Measurements from ENCODE around the gene GPR158. TPM values are rescaled to one million over a fixed set of nuclear protein-coding genes. Genes with fewer than 3 reads are reported as not detected.
A peak's percentile ranks its signal among the peaks of the same experiment; 100 is the strongest.

The GPR158 gene
- total RNA-seq (2014; rRNA removed) (not detected in 2 replicates), Bru-seq, nascent RNA (percentile 7 among the genes with signal in this experiment), BruChase-seq, experiment 1, labeled RNA remaining after a 6-hour chase (percentile 5 among the genes with signal in this experiment), BruChase-seq, experiment 2, labeled RNA remaining after a 2-hour chase (percentile 7 among the genes with signal in this experiment)
- long read RNA-seq, result 0 reads

GRCh38 chr10:25174461-25175230 is at the start of gene GPR158:
Gene GPR158, plus strand, starts transcription at chr10:25175001. Its CDS starts 420 bp downstream, at chr10:25175421.
- ChIA-PET POLR2A (ENCODE audit: unreplicated experiment) (no interaction called here), CTCF (no interaction called here)
- Histone ChIP-seq H3K79me2 (ENCODE audit: low read length) (no peaks in the 10 kb centered on the region), H3K4me3 (ENCODE audit: low read length) (peak within 1 kb of the TSS; percentile 35; the same call in 1 of the 2 replicates), H3K9ac (ENCODE audit: low read length) (no peak within 1 kb of the TSS), H3K27me3 (ENCODE audit: low read length) (peaks cover 43% of the 10 kb centered on the region), H4K20me1 (ENCODE audit: low read length) (no peaks in the 10 kb centered on the region), H3F3A (ENCODE audit: low read length, unreplicated experiment) (no peaks in the 10 kb centered on the region), H3K36me3 (ENCODE audit: low read depth, low read length) (no peaks in the 10 kb centered on the region), H3K9me2 (replicated peaks; ENCODE audit: low read length) (no peaks in the 10 kb centered on the region), H2AFZ (ENCODE audit: low read length) (no peak within 1 kb of the TSS), H3K9me3 (ENCODE audit: low read length) (no peaks in the 10 kb centered on the region), H3K4me2 (ENCODE audit: low read length) (peak within 1 kb of the TSS; percentile 37; the same call in 1 of the 2 replicates), H3K27ac (ENCODE audit: low read length) (no peak within 1 kb of the TSS), H3K4me1 (ENCODE audit: insufficient read depth, low read length) (no peaks in the 10 kb centered on the region)
- DNase-seq (peak; percentile 46), ATAC-seq (peak; percentile 68)
- no TSS peak for BruUV-seq (replicated peaks)
- intact Hi-C loops (cut with micrococcal nuclease), result no loop called here
- TF ChIP-seq EZH2 (IDR thresholded peaks at IDR 0.05; ENCODE audit: low read length, unreplicated experiment), result no peak
- TF ChIP-seq EZH2phosphoT487 (IDR thresholded peaks at IDR 0.05; ENCODE audit: borderline replicate concordance, low read length), result no peak
- TF ChIP-seq CTCF (conservative IDR thresholded peaks at IDR 0.05; ENCODE audit: low read depth, low read length), result no peak

- no peak overlapping the region for H3K9ac ChIP-seq (ENCODE audit: low read length)
- no peak overlapping the region for H3K27ac ChIP-seq (ENCODE audit: low read length)
- no peak overlapping the region for H2AFZ ChIP-seq (ENCODE audit: low read length)
- ATAC-seq (no peak), DNase-seq (no peak)
- intact Hi-C loops (cut with micrococcal nuclease), result no loop called here
- TF ChIP-seq EZH2phosphoT487 (IDR thresholded peaks at IDR 0.05; ENCODE audit: borderline replicate concordance, low read length) (no peak), EZH2 (IDR thresholded peaks at IDR 0.05; ENCODE audit: low read length, unreplicated experiment) (no peak), CTCF (conservative IDR thresholded peaks at IDR 0.05; ENCODE audit: low read depth, low read length) (no peak)
- no peaks in the 10 kb centered on the region for H4K20me1 ChIP-seq (ENCODE audit: low read length)
- ChIA-PET POLR2A (ENCODE audit: unreplicated experiment) (no interaction called here), CTCF (no interaction called here)
- H3K9me2 ChIP-seq (replicated peaks; ENCODE audit: low read length), result no peaks in the 10 kb centered on the region
- no peaks in the 10 kb centered on the region for H3F3A ChIP-seq (ENCODE audit: low read length, unreplicated experiment)
- no peaks in the 10 kb centered on the region for H3K79me2 ChIP-seq (ENCODE audit: low read length)
- H3K27me3 ChIP-seq (ENCODE audit: low read length), result no peaks in the 10 kb centered on the region
- no peaks in the 10 kb centered on the region for H3K4me1 ChIP-seq (ENCODE audit: insufficient read depth, low read length)
- H3K4me3 ChIP-seq (ENCODE audit: low read length), result no peak overlapping the region
- no peaks in the 10 kb centered on the region for H3K36me3 ChIP-seq (ENCODE audit: low read depth, low read length)
- H3K4me2 ChIP-seq (ENCODE audit: low read length), result no peak overlapping the region
- BruUV-seq (replicated peaks), result no TSS peak
- no peaks in the 10 kb centered on the region for H3K9me3 ChIP-seq (ENCODE audit: low read length)
Measured at GRCh38 chr10:25125201-25125611, 49.6 kb upstream of the GPR158 start.

- ChIA-PET POLR2A (ENCODE audit: unreplicated experiment) (no interaction called here), CTCF (no interaction called here)
- Histone ChIP-seq H3K79me2 (ENCODE audit: low read length) (no peaks in the 10 kb centered on the region), H3K4me3 (ENCODE audit: low read length) (no peak overlapping the region), H3K36me3 (ENCODE audit: low read depth, low read length) (no peaks in the 10 kb centered on the region), H3K4me2 (ENCODE audit: low read length) (no peak overlapping the region), H3K9me3 (ENCODE audit: low read length) (no peaks in the 10 kb centered on the region), H3K4me1 (ENCODE audit: insufficient read depth, low read length) (no peaks in the 10 kb centered on the region), H3K27ac (ENCODE audit: low read length) (no peak overlapping the region), H3K27me3 (ENCODE audit: low read length) (no peaks in the 10 kb centered on the region), H4K20me1 (ENCODE audit: low read length) (no peaks in the 10 kb centered on the region), H3K9ac (ENCODE audit: low read length) (no peak overlapping the region), H2AFZ (ENCODE audit: low read length) (no peak overlapping the region), H3F3A (ENCODE audit: low read length, unreplicated experiment) (no peaks in the 10 kb centered on the region), H3K9me2 (replicated peaks; ENCODE audit: low read length) (no peaks in the 10 kb centered on the region)
- DNase-seq (no peak), ATAC-seq (no peak)
- TF ChIP-seq EZH2phosphoT487 (IDR thresholded peaks at IDR 0.05; ENCODE audit: borderline replicate concordance, low read length), result no peak
- no peak for TF ChIP-seq EZH2 (IDR thresholded peaks at IDR 0.05; ENCODE audit: low read length, unreplicated experiment)
- TF ChIP-seq CTCF (conservative IDR thresholded peaks at IDR 0.05; ENCODE audit: low read depth, low read length), result no peak
- intact Hi-C loops (cut with micrococcal nuclease), result no loop called here
- no TSS peak for BruUV-seq (replicated peaks)
Measured at GRCh38 chr10:25129592-25129991, 45.2 kb upstream of the GPR158 start.

Data from PC-3 (cell line).